Mesothelial cell of epicardium (in vitro differentiated cells): ENCODE measurements around the gene TBX20. TPM values are rescaled to one million over a fixed set of nuclear protein-coding genes. Genes with fewer than 3 reads are reported as not detected.

Experiments used
- DNase-seq, 2 experiments: peaks; one replicate each; pipeline ENCODE4 v3.0.0; 2021; ENCODE audit warnings: low spot score in 2 of 2; ENCODE audit not compliant: unreplicated experiment in 2 of 2
- H3K27ac Mint-ChIP-seq: 2 replicates; pipeline ENCODE4 v1.8.0; 2021; ENCODE audit warnings: mixed read lengths
- H3K27me3 Mint-ChIP-seq: 2 replicates; pipeline ENCODE4 v1.8.0; 2021; ENCODE audit warnings: low read depth, mixed read lengths
- H3K36me3 Mint-ChIP-seq: 2 replicates; pipeline ENCODE4 v1.8.0; 2021; ENCODE audit warnings: mixed read lengths
- H3K4me1 Mint-ChIP-seq: 2 replicates; pipeline ENCODE4 v1.8.0; 2021; ENCODE audit warnings: mixed read lengths
- H3K4me3 Mint-ChIP-seq: 2 replicates; pipeline ENCODE4 v1.8.0; 2021; ENCODE audit warnings: mild to moderate bottlenecking, moderate library complexity, mixed read lengths
- H3K9me3 Mint-ChIP-seq: 2 replicates; pipeline ENCODE4 v1.8.0; 2021; ENCODE audit warnings: mixed read lengths
- total RNA-seq: library from RNA; stranded (reverse); gene quantifications from 3 replicates; pipeline ENCODE4 v1.2.1, GENCODE V29; 2021
- TF ChIP-seq, protein P1 (sequence below): fragments of 200-600 bp; sonication (generic); IDR thresholded peaks from one replicate; pipeline ENCODE4 v1.5.0; 2021; ENCODE audit warnings: antibody characterized with exemption; ENCODE audit not compliant: unreplicated experiment

The TBX20 gene
- total RNA-seq, 1 donor from 2014 or later = 9.4 TPM

- H3K27me3 Mint-ChIP-seq = peaks cover 52% of the 10 kb centered on the region
- DNase-seq = no peak
- no peaks in the 10 kb centered on the region for H3K9me3 Mint-ChIP-seq
- H3K36me3 Mint-ChIP-seq = no peaks in the 10 kb centered on the region
- H3K4me1 Mint-ChIP-seq = no peaks in the 10 kb centered on the region
- H3K4me3 Mint-ChIP-seq = no peak overlapping the region
- no peak overlapping the region for H3K27ac Mint-ChIP-seq
- TF ChIP-seq, protein P1, sequence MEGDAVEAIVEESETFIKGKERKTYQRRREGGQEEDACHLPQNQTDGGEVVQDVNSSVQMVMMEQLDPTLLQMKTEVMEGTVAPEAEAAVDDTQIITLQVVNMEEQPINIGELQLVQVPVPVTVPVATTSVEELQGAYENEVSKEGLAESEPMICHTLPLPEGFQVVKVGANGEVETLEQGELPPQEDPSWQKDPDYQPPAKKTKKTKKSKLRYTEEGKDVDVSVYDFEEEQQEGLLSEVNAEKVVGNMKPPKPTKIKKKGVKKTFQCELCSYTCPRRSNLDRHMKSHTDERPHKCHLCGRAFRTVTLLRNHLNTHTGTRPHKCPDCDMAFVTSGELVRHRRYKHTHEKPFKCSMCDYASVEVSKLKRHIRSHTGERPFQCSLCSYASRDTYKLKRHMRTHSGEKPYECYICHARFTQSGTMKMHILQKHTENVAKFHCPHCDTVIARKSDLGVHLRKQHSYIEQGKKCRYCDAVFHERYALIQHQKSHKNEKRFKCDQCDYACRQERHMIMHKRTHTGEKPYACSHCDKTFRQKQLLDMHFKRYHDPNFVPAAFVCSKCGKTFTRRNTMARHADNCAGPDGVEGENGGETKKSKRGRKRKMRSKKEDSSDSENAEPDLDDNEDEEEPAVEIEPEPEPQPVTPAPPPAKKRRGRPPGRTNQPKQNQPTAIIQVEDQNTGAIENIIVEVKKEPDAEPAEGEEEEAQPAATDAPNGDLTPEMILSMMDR = no peak
Observed at GRCh38 chr7:35280902-35281301, 27.0 kb upstream of the TBX20 start.

- H3K4me1 Mint-ChIP-seq = no peaks in the 10 kb centered on the region
- DNase-seq = no peak
- no peak overlapping the region for H3K4me3 Mint-ChIP-seq
- H3K36me3 Mint-ChIP-seq = no peaks in the 10 kb centered on the region
- H3K9me3 Mint-ChIP-seq = no peaks in the 10 kb centered on the region
- no peak overlapping the region for H3K27ac Mint-ChIP-seq
- peaks cover 65% of the 10 kb centered on the region for H3K27me3 Mint-ChIP-seq
- TF ChIP-seq, protein P1 = no peak
Observed at GRCh38 chr7:35277359-35277758, 23.5 kb upstream of the TBX20 start.

DNA sequence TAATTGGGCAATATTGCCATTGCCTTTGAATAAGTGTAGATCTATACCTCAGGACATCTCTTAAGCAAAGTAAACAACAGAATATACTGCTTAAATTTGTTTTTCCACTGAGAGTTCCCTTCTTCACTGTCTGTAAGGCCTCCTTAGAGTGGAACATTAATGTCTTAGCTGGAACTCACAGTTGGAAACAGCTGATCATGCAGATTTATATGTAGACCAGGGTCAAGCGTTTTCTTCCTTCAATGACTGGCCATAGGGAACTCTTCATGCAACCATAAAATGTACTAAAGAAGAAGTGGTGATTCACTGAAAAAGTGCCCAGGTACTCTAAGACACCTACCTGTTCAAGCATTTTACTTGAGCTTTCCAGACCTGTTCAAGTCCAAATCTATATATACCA lies 18.3 kb upstream of the TBX20 start:
- Mint-ChIP-seq H3K4me1 (no peaks in the 10 kb centered on the region), H3K4me3 (no peak overlapping the region), H3K9me3 (no peaks in the 10 kb centered on the region), H3K27me3 (peaks cover 60% of the 10 kb centered on the region), H3K36me3 (no peaks in the 10 kb centered on the region), H3K27ac (no peak overlapping the region)
- no peak for DNase-seq
- TF ChIP-seq, protein P1 = no peak

GRCh38 chr7:35268953-35269352 lies 15.1 kb upstream of the TBX20 start:
- Mint-ChIP-seq H3K27me3 (peaks cover 66% of the 10 kb centered on the region), H3K9me3 (no peaks in the 10 kb centered on the region), H3K4me1 (no peaks in the 10 kb centered on the region), H3K27ac (no peak overlapping the region), H3K4me3 (no peak overlapping the region), H3K36me3 (no peaks in the 10 kb centered on the region)
- TF ChIP-seq, protein P1 = no peak
- DNase-seq = no peak

DNA sequence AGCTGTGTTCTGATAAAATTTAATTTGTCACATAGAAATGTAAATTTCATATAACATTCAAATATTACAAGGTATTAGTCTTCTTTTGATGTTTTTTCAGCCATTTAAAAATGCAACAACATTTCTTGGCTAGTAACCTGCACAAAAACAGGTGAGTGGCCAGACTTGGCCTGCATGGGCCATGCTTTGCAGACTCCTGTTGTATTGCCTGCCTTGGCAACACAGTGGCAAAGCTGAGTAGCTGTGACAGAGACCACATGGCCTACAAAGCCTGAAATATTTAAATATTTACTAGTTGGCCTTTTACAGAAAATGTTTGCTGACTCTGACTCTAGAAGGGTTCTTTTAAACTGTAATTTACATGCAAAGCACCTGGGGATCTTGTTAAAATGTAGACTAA lies 13.5 kb upstream of the TBX20 start:
- Mint-ChIP-seq H3K4me1 (no peaks in the 10 kb centered on the region), H3K36me3 (no peaks in the 10 kb centered on the region), H3K27ac (no peak overlapping the region), H3K9me3 (no peaks in the 10 kb centered on the region), H3K27me3 (peaks cover 67% of the 10 kb centered on the region), H3K4me3 (no peak overlapping the region)
- TF ChIP-seq, protein P1 = no peak
- no peak for DNase-seq

DNA sequence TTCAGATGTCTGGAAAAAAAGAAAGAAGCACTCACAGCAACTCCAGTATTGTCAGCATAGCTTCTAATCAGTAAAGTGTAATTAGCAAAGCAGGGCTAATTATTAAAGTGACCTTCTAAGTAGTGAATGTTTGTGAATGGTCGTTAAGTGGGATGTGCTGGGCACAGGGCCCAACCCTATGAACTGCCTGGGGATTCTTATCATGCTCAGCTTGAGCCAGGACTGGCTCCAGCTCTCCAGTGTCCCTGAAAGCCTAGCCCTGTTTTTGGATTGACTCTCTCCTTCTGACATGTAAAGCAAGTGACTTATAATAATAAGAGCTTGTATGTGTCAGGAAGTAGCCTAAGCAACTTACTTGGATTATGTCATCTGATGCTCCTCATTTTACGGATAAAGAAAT lies 9.5 kb upstream of the TBX20 start:
- H3K36me3 Mint-ChIP-seq = no peaks in the 10 kb centered on the region
- H3K4me3 Mint-ChIP-seq = no peak overlapping the region
- no peak for DNase-seq
- no peak overlapping the region for H3K27ac Mint-ChIP-seq
- TF ChIP-seq, protein P1 = no peak
- H3K9me3 Mint-ChIP-seq = no peaks in the 10 kb centered on the region
- peaks cover 4% of the 10 kb centered on the region for H3K4me1 Mint-ChIP-seq
- H3K27me3 Mint-ChIP-seq = peaks cover 83% of the 10 kb centered on the region
